ENCODE data around the gene ZNF397. TPM values are rescaled to one million over a fixed set of nuclear protein-coding genes. Genes with fewer than 3 reads are reported as not detected.

The ZNF397 gene
- total RNA-seq = 10 to 100 TPM; 13.1 to 20.0 TPM
- polyA plus RNA-seq = 1 to 10 TPM; 3.8 to 6.1 TPM

DNA sequence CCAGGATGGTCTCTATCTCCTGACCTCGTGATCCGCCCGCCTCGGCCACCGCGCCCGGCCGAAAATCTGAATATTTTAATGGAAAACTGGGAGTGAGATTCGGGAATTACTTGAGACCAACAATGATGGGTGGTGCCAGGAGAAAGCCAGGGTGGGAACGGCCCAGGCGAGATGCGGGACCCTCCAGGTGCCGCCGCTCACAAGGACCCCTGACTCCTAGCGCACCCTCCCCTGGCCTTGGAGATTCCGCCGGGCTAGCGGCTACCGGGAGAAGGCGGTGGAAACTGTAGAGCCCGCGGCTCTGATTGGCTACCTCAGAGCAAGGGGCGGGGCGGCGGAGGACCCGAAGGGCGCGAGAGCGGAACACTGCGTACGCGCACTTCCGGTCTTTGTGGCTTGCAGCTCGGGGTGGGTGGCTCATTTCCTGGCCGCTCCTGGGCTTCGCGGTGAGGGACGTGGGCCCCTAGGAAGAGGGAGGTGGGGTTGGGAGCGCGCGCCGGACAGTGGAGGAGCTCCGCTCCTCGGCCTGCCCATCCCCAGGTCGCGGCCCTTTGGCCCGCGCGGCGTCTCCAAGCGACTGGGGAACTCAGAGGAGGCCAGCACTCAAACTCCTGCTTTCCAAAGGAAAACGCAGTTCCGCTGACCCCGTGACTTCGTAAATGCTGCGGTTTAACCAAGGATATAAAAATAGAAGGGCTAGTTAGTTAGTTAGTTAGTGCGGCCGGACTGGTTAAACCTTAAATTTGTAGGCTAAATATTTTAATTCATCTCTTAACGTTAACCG is at the start of gene ZNF397:
Gene ZNF397 (plus strand): TSS at position 371 of the 784 bp plus-strand sequence. CDS start 1,437 bp downstream, outside the sequence.
- TF ChIP-seq YY1 (IDR thresholded peaks at IDR 0.05) (peak; percentile 62), RAD21 (IDR thresholded peaks at IDR 0.05) (peak in 1 of 2 donors; percentile 37), HNF4A (conservative IDR thresholded peaks at IDR 0.05) (peak in 1 of 2 donors; percentile 20), FOXA1 (IDR thresholded peaks at IDR 0.05) (no peak), RXRA (IDR thresholded peaks at IDR 0.05) (peak; percentile 4 to 9), EGR1 (IDR thresholded peaks at IDR 0.05; ENCODE audit: low read depth in 2 of 2) (no peak), GABPA (IDR thresholded peaks at IDR 0.05 in 1 of 2, conservative IDR thresholded peaks at IDR 0.05 in 1 of 2) (peak; percentile 79 to 94), NR2F2 (IDR thresholded peaks at IDR 0.05) (peak; percentile 70), HNF4G (IDR thresholded peaks at IDR 0.05) (no peak), FOXA2 (IDR thresholded peaks at IDR 0.05) (no peak), TAF1 (conservative IDR thresholded peaks at IDR 0.05) (peak; percentile 85), JUND (IDR thresholded peaks at IDR 0.05) (peak in 1 of 2 donors; percentile 30), SP1 (IDR thresholded peaks at IDR 0.05) (peak; percentile 90)
- TF ChIP-seq, protein P1, sequence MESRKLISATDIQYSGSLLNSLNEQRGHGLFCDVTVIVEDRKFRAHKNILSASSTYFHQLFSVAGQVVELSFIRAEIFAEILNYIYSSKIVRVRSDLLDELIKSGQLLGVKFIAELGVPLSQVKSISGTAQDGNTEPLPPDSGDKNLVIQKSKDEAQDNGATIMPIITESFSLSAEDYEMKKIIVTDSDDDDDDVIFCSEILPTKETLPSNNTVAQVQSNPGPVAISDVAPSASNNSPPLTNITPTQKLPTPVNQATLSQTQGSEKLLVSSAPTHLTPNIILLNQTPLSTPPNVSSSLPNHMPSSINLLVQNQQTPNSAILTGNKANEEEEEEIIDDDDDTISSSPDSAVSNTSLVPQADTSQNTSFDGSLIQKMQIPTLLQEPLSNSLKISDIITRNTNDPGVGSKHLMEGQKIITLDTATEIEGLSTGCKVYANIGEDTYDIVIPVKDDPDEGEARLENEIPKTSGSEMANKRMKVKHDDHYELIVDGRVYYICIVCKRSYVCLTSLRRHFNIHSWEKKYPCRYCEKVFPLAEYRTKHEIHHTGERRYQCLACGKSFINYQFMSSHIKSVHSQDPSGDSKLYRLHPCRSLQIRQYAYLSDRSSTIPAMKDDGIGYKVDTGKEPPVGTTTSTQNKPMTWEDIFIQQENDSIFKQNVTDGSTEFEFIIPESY (IDR thresholded peaks at IDR 0.05) = peak; percentile 55
- TF ChIP-seq, protein P2, sequence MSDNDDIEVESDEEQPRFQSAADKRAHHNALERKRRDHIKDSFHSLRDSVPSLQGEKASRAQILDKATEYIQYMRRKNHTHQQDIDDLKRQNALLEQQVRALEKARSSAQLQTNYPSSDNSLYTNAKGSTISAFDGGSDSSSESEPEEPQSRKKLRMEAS (IDR thresholded peaks at IDR 0.05) = peak; percentile 32
- TF ChIP-seq, protein P3, sequence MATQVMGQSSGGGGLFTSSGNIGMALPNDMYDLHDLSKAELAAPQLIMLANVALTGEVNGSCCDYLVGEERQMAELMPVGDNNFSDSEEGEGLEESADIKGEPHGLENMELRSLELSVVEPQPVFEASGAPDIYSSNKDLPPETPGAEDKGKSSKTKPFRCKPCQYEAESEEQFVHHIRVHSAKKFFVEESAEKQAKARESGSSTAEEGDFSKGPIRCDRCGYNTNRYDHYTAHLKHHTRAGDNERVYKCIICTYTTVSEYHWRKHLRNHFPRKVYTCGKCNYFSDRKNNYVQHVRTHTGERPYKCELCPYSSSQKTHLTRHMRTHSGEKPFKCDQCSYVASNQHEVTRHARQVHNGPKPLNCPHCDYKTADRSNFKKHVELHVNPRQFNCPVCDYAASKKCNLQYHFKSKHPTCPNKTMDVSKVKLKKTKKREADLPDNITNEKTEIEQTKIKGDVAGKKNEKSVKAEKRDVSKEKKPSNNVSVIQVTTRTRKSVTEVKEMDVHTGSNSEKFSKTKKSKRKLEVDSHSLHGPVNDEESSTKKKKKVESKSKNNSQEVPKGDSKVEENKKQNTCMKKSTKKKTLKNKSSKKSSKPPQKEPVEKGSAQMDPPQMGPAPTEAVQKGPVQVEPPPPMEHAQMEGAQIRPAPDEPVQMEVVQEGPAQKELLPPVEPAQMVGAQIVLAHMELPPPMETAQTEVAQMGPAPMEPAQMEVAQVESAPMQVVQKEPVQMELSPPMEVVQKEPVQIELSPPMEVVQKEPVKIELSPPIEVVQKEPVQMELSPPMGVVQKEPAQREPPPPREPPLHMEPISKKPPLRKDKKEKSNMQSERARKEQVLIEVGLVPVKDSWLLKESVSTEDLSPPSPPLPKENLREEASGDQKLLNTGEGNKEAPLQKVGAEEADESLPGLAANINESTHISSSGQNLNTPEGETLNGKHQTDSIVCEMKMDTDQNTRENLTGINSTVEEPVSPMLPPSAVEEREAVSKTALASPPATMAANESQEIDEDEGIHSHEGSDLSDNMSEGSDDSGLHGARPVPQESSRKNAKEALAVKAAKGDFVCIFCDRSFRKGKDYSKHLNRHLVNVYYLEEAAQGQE (IDR thresholded peaks at IDR 0.05) = peak; percentile 53
- TF ChIP-seq, protein P4, sequence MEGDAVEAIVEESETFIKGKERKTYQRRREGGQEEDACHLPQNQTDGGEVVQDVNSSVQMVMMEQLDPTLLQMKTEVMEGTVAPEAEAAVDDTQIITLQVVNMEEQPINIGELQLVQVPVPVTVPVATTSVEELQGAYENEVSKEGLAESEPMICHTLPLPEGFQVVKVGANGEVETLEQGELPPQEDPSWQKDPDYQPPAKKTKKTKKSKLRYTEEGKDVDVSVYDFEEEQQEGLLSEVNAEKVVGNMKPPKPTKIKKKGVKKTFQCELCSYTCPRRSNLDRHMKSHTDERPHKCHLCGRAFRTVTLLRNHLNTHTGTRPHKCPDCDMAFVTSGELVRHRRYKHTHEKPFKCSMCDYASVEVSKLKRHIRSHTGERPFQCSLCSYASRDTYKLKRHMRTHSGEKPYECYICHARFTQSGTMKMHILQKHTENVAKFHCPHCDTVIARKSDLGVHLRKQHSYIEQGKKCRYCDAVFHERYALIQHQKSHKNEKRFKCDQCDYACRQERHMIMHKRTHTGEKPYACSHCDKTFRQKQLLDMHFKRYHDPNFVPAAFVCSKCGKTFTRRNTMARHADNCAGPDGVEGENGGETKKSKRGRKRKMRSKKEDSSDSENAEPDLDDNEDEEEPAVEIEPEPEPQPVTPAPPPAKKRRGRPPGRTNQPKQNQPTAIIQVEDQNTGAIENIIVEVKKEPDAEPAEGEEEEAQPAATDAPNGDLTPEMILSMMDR (IDR thresholded peaks at IDR 0.05; ENCODE audit: low read depth, low read length, missing input control) = no peak
- TF ChIP-seq, protein P5, sequence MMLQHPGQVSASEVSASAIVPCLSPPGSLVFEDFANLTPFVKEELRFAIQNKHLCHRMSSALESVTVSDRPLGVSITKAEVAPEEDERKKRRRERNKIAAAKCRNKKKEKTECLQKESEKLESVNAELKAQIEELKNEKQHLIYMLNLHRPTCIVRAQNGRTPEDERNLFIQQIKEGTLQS (IDR thresholded peaks at IDR 0.05) = no peak
- H3K4me3 ChIP-seq (ENCODE audit: low read depth in 1 of 3, low read length in 3 of 3) = peak within 1 kb of the TSS; percentile 67 to 93 (median 91)
- H3K4me1 ChIP-seq (ENCODE audit: control insufficient read depth in 4 of 4, insufficient read depth in 4 of 4, low read length in 3 of 4) = peaks cover 0 to 14% (median 3%) of the 10 kb centered on the region in 4 donors
- WGBS = under 1% methylated on average over 60 of the region's 60 CpGs
- H3K27me3 ChIP-seq (ENCODE audit: control insufficient read depth in 4 of 4, insufficient read depth in 4 of 4, low read length in 3 of 4) = no peaks in the 10 kb centered on the region
- peaks cover 13 to 35% (median 33%) of the 10 kb centered on the region in 4 donors for H3K36me3 ChIP-seq (ENCODE audit: control insufficient read depth in 4 of 4, insufficient read depth in 3 of 4, low read depth in 1 of 4, low read length in 3 of 4)
- peak; percentile 97 for DNase-seq (ENCODE audit: low spot score)
- peak within 1 kb of the TSS; percentile 76 to 94 for H3K9ac ChIP-seq (ENCODE audit: low read depth in 1 of 2, low read length in 2 of 2)
- H3K9me3 ChIP-seq (ENCODE audit: control insufficient read depth in 4 of 4, low read length in 3 of 4) = peaks cover 7 to 25% (median 15%) of the 10 kb centered on the region in 4 donors
- H3K27ac ChIP-seq (ENCODE audit: low read depth in 1 of 2, low read length in 2 of 2) = peak within 1 kb of the TSS; percentile 93

All from liver (tissue), 9 donors.